GM20000 (cell line): ENCODE measurements around the gene OR2C1.

Source experiments
- DNase-seq: peaks from one replicate; pipeline ENCODE4 v3.0.0; 2012; ENCODE audit warnings: low spot score
- CTCF ChIP-seq: IDR thresholded peaks from 2 replicates; pipeline ENCODE4 v1.5.1; 2012; ENCODE audit warnings: mild to moderate bottlenecking, control low read depth; ENCODE audit errors: extremely low read depth, missing control alignments

Gene OR2C1

GRCh38 chr16:3328643-3329042, 27.0 kb upstream of the OR2C1 start:
- no peak for DNase-seq
- TF ChIP-seq CTCF, result no peak

- TF ChIP-seq CTCF, result no peak
Observed at GRCh38 chr16:3346041-3346440, 9.6 kb upstream of the OR2C1 start.

GRCh38 chr16:3347586-3347985, 8.1 kb upstream of the OR2C1 start:
- TF ChIP-seq CTCF, result no peak
- no peak for DNase-seq

More at GRCh38 chr16:3346041-3346440, 9.6 kb upstream of the OR2C1 start:
- no peak for DNase-seq

GRCh38 chr16:3348547-3349167, 7.0 kb upstream of the OR2C1 start:
- no peak for DNase-seq
- no peak for TF ChIP-seq CTCF

- DNase-seq, result no peak
- TF ChIP-seq CTCF, result no peak
Observed at GRCh38 chr16:3349175-3349574, 6.5 kb upstream of the OR2C1 start.

GRCh38 chr16:3356118-3356517, 429 bp downstream of the OR2C1 start:
- no peak for TF ChIP-seq CTCF

GRCh38 chr16:3358871-3359270, 3.2 kb downstream of the OR2C1 start:
- TF ChIP-seq CTCF, result no peak
- DNase-seq, result no peak

More at GRCh38 chr16:3356118-3356517, 429 bp downstream of the OR2C1 start:
- DNase-seq, result no peak
